ENCODE measurements around the gene PXDN. TPM values are rescaled to one million over a fixed set of nuclear protein-coding genes. Genes with fewer than 3 reads are reported as not detected.
A peak's percentile ranks its signal among the peaks of the same experiment; 100 is the strongest.

The PXDN gene
- total RNA-seq, 1 donor from 2014 or later, result 576 TPM

- Mint-ChIP-seq H3K27ac (ENCODE audit: unreplicated experiment) (peak overlapping the region; percentile 99), H3K9me3 (ENCODE audit: low read depth) (peaks cover 10% of the 10 kb centered on the region), H3K27me3 (ENCODE audit: low read depth) (no peaks in the 10 kb centered on the region), H3K4me1 (ENCODE audit: low read depth) (peaks cover 81% of the 10 kb centered on the region), H3K4me3 (ENCODE audit: unreplicated experiment) (peak overlapping the region; percentile 53), H3K36me3 (ENCODE audit: low read depth) (peaks cover 7% of the 10 kb centered on the region)
- peak; percentile 68 for DNase-seq (ENCODE audit: low spot score)
- TF ChIP-seq CTCF (IDR thresholded peaks at IDR 0.05), result no peak
Observed at GRCh38 chr2:1731447-1731962, 12.8 kb downstream of the PXDN start.

DNA sequence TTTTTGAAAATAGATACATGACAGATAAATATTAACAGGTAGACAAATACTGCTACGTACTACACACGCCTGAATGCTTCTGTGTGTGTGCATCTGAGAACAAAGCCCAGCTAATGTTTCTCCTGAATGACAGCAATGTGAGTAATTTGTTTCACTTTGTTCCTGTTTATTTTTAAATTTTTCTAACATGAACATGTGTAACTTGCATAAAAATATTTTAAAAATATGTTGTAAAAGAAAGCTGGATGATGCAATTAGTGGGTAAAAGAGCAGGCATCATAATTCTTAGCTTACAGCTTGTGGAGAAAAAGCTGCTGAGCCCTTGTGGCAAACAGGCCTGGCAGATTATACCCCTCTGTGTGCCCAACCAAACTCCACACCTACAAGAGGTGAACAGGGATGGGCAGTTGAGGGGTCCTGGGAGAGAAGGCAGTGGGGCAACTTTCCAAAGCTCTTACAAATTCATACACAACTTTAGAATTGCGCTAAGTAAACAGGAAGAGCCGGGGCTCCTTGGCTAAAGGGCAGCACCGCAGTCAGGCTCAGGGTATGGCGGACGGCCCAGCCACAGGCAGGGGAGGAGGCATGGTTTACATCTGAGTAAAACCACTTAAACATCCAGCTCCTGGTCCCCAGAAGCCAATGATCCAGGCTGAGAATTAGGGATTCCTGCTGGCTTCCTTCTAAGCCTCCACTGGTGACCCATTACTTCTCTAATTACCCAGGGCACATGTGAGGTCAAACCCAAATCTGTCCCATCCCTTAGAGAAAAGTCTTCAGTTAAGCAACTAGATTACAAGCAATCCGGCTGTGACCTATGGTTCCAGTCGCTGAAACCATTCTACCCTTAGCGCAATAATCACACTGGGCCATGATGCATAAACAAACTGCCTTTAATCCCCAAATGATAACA is 14.0 kb downstream of the PXDN start:
- H3K9me3 Mint-ChIP-seq (ENCODE audit: low read depth), result peaks cover 8% of the 10 kb centered on the region
- peak overlapping the region; percentile 53 for H3K4me3 Mint-ChIP-seq (ENCODE audit: unreplicated experiment)
- no peaks in the 10 kb centered on the region for H3K27me3 Mint-ChIP-seq (ENCODE audit: low read depth)
- peaks cover 4% of the 10 kb centered on the region for H3K36me3 Mint-ChIP-seq (ENCODE audit: low read depth)
- no peak for TF ChIP-seq CTCF (IDR thresholded peaks at IDR 0.05)
- peak; percentile 49 for DNase-seq (ENCODE audit: low spot score)
- H3K4me1 Mint-ChIP-seq (ENCODE audit: low read depth), result peaks cover 73% of the 10 kb centered on the region
- peak overlapping the region; percentile 99 for H3K27ac Mint-ChIP-seq (ENCODE audit: unreplicated experiment)

GRCh38 chr2:1729242-1729641 is 15.1 kb downstream of the PXDN start:
- peaks cover 5% of the 10 kb centered on the region for H3K9me3 Mint-ChIP-seq (ENCODE audit: low read depth)
- H3K4me3 Mint-ChIP-seq (ENCODE audit: unreplicated experiment), result peak overlapping the region; percentile 61
- H3K27ac Mint-ChIP-seq (ENCODE audit: unreplicated experiment), result peak overlapping the region; percentile 99
- DNase-seq (ENCODE audit: low spot score), result no peak
- H3K27me3 Mint-ChIP-seq (ENCODE audit: low read depth), result no peaks in the 10 kb centered on the region
- peaks cover 4% of the 10 kb centered on the region for H3K36me3 Mint-ChIP-seq (ENCODE audit: low read depth)
- no peak for TF ChIP-seq CTCF (IDR thresholded peaks at IDR 0.05)
- peaks cover 73% of the 10 kb centered on the region for H3K4me1 Mint-ChIP-seq (ENCODE audit: low read depth)

GRCh38 chr2:1728821-1729220 is 15.5 kb downstream of the PXDN start:
- Mint-ChIP-seq H3K27ac (ENCODE audit: unreplicated experiment) (peak overlapping the region; percentile 99), H3K4me3 (ENCODE audit: unreplicated experiment) (peak overlapping the region; percentile 61), H3K4me1 (ENCODE audit: low read depth) (peaks cover 71% of the 10 kb centered on the region), H3K9me3 (ENCODE audit: low read depth) (peaks cover 5% of the 10 kb centered on the region), H3K36me3 (ENCODE audit: low read depth) (peaks cover 4% of the 10 kb centered on the region), H3K27me3 (ENCODE audit: low read depth) (no peaks in the 10 kb centered on the region)
- peak; percentile 92 for DNase-seq (ENCODE audit: low spot score)
- TF ChIP-seq CTCF (IDR thresholded peaks at IDR 0.05), result no peak

GRCh38 chr2:1727796-1728474 is 16.4 kb downstream of the PXDN start:
- Mint-ChIP-seq H3K4me3 (ENCODE audit: unreplicated experiment) (no peak overlapping the region), H3K27ac (ENCODE audit: unreplicated experiment) (peak overlapping the region; percentile 99), H3K36me3 (ENCODE audit: low read depth) (peaks cover 4% of the 10 kb centered on the region), H3K27me3 (ENCODE audit: low read depth) (no peaks in the 10 kb centered on the region), H3K4me1 (ENCODE audit: low read depth) (peaks cover 65% of the 10 kb centered on the region), H3K9me3 (ENCODE audit: low read depth) (peaks cover 4% of the 10 kb centered on the region)
- no peak for TF ChIP-seq CTCF (IDR thresholded peaks at IDR 0.05)
- peak; percentile 68 for DNase-seq (ENCODE audit: low spot score)

Data from chondrocyte (in vitro differentiated cells).